H54 (cell line): ENCODE measurements around the gene TSPAN15.
"Not testable (repeated sequence)": the region's sequence is repeated elsewhere in the genome, so short reads cannot be mapped to it uniquely, and the experiment has no call there.

ENCODE experiments used
- DNase-seq: peaks from one replicate; pipeline ENCODE4 v3.0.0; 2011; ENCODE audit warnings: low spot score, mixed read lengths; ENCODE audit not compliant: insufficient read length
- FAIRE-seq: peaks from 3 replicates; lab custom pipeline; 2011; peaks lifted over from hg19 to GRCh38; lab: Jason Lieb, UNC
- POLR2A ChIP-seq: IDR thresholded peaks from 2 replicates; pipeline ENCODE4 v1.6.1; 2011; ENCODE audit warnings: low read depth, mild to moderate bottlenecking, low read length

Gene TSPAN15

DNA sequence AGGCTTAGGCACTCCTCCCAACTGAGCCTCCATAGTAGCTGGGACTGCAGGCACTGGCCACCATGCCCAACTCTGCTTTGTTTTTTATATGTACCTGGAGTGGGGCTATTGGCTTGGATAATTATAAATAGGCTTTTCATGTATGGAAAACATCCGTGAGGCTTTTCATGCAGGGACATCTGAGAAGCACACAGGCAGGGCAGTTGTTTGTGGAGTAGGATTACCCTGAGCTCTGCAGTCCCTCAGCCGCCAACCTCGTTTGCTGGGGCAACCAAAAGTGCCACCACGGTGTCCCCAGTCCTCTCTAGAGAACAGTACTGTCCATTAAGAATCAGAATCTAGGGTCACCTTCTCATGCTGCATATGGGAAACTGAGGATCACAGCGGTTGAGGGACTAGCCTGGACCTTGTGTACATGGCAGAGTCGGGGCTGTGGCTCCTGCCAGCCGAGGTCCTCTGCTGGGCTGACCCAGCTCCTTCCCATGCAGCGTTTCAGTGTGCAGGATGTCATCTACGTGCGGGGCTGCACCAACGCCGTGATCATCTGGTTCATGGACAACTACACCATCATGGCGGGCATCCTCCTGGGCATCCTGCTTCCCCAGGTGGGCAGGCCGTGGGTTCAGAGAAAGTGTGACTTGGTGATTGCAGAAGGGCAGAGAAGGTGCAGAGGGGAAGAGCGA is 54.5 kb downstream of the TSPAN15 start:
- TF ChIP-seq POLR2A: no peak
- no peak for FAIRE-seq
- no peak for DNase-seq

DNA sequence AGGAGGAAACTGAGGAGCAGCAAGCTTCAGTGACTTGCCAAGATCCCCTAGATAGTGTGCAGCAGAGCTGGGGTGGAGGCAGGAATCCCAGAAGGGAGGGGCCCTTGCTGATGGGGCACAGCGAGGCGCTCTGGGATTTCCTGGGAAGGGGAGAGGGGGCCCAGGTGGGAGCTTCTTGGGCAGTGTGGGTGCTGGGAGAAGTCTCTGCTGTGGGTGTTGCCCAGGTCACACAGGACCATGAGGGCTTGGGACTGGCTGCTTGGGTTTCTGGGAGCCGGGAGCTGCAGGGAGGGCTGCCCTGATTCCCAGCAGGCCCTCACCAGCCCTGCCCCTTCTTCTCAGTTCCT is 55.2 kb downstream of the TSPAN15 start:
- DNase-seq (no peak), FAIRE-seq (no peak)
- TF ChIP-seq POLR2A: no peak

DNA sequence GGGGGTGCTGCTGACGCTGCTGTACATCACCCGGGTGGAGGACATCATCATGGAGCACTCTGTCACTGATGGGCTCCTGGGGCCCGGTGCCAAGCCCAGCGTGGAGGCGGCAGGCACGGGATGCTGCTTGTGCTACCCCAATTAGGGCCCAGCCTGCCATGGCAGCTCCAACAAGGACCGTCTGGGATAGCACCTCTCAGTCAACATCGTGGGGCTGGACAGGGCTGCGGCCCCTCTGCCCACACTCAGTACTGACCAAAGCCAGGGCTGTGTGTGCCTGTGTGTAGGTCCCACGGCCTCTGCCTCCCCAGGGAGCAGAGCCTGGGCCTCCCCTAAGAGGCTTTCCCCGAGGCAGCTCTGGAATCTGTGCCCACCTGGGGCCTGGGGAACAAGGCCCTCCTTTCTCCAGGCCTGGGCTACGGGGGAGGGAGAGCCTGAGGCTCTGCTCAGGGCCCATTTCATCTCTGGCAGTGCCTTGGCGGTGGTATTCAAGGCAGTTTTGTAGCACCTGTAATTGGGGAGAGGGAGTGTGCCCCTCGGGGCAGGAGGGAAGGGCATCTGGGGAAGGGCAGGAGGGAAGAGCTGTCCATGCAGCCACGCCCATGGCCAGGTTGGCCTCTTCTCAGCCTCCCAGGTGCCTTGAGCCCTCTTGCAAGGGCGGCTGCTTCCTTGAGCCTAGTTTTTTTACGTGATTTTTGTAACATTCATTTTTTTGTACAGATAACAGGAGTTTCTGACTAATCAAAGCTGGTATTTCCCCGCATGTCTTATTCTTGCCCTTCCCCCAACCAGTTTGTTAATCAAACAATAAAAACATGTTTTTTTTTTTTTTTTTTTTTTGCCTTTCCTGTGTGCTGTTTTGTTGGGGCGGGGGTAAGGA is 55.8 kb downstream of the TSPAN15 start:
- TF ChIP-seq POLR2A: no peak
- no peak for FAIRE-seq
- DNase-seq: no peak

DNA sequence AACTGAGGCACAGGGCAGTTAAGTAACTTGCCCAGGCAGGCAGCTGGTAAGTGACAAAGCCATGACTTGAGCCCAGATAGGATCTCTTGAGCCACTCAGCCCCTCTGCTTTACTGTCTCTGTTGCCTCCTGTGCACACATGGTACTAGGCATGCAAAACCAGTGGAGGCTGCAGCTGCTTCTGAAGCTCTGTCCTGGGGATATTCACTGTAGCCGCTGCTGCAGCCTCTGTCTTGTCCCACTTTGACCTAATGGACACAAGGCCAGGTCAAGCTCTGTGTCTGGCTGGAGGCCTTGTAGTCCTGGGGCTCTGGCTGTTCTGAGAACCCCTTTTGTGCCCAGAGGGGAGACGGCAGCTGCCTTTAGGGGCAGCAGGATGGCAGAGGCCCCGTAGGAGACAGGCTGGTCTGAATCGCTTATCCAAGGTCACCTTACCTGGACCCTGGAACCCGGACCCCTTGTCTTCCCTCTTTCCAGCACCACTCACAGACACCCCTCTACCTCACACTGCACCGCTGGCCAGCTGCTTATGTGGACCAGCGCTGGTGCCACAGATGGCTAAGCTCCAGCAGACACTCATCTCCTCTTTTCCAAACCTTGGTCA is 57.6 kb downstream of the TSPAN15 start:
- no peak for TF ChIP-seq POLR2A
- DNase-seq: no peak
- FAIRE-seq: no peak

DNA sequence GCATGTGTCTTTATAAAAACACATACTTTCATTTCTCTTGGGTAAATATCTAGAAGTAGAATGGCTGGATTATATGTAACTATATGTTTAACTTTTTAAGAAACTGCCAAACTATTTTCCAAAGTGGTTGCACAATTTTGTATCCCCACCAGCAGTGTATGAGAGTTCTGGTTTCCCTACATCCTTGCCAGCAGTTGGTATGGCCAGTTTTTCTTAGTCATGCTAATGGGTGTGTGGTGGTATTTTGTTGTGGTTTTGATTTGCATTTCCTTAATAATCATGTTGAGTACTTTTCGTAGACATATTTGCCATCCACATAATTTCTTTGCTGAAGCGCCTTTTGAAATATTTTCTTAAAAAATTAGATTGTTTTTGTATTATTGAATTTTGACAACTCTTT is 61.6 kb downstream of the TSPAN15 start:
- DNase-seq (no peak), FAIRE-seq (no peak)
- no peak for TF ChIP-seq POLR2A

DNA sequence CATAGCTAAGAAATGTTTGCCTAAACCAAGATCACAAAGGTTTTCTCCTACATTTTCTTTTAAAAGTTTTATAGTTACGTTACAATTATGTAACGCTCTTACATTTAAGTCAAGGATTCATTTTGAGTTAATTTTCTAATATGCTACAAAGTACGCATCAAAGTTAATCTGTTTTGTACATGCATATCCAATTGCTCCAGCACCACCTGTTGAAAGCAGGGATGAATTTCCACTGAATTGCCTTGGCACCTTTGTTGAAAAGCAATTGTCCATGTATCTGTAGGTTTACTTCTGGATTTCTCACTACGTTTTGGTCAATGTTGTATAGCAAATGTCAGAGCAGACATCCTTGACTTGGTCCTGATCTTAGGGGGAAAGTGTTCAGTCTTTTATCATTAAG is 62.4 kb downstream of the TSPAN15 start:
- DNase-seq (no peak), FAIRE-seq (no peak)
- no peak for TF ChIP-seq POLR2A

DNA sequence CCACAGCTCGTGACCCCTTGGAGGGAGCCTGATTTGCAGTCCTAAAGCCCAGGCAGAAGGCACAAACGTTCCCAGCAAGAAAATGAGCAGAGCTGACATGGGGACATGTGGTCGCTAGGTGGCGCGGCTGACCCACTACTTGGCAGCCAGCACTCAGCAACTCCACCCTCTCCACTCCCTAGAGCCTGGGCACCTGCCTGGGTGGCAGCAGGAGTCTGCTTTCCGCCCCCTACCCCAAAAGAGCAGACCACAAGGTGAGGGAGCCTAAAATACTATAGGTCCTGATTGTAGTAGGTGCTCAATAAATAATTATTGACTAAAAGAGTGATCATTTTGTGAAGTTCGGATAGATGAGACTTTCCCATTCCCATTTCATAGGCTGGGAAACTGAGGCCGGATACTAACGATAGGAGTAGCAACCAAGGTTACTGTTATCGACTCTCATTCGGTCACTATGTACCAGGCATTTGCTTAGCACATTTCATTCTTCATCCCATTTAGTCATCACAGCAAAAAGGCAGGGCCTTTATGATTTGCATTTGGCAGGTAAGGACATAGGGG is 64.5 kb downstream of the TSPAN15 start:
- peak; percentile 89 for DNase-seq
- TF ChIP-seq POLR2A: no peak
- peak; percentile 96 for FAIRE-seq

DNA sequence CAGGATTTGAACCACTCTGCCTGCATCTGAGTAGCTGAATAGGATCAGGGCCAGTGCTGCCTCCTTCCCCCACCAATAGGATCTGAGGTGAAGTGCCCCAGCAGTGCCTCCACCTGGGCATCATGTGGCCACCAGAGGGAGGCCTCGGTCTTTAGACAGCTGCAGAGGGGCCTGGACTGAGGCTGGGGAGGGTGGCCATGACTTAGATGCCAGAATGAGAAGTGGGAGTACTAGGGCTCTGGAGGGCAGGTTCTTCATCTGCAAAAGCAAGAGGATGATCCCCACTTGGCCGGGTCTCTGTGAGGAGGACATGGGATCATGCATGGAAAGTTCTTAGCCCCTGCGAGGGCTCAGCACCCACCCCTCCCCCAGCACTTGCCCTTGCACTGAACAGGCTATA is 65.1 kb downstream of the TSPAN15 start:
- DNase-seq (peak; percentile 86), FAIRE-seq (peak; percentile 82)
- TF ChIP-seq POLR2A: no peak

DNA sequence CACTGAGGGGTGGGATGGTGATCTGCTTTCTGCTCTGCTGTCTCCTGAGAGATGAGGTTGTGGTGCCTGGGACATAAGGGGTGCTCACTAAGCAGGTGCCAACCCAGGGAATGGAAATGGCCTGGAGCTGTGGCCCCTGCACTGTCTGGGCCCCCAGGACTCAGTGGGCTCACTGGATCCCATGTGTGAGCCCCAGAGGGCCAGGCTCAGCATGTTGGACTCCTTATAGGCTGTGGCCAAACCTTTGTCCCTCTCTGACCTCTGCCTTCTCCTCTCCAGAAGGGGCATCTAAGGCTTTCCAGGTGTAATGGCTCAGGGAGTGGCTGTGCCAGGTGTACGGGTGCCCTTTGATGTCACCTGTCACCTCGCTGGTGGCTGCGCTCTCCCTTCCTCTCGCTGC is 65.5 kb downstream of the TSPAN15 start:
- TF ChIP-seq POLR2A: no peak
- FAIRE-seq (no peak), DNase-seq (no peak)

DNA sequence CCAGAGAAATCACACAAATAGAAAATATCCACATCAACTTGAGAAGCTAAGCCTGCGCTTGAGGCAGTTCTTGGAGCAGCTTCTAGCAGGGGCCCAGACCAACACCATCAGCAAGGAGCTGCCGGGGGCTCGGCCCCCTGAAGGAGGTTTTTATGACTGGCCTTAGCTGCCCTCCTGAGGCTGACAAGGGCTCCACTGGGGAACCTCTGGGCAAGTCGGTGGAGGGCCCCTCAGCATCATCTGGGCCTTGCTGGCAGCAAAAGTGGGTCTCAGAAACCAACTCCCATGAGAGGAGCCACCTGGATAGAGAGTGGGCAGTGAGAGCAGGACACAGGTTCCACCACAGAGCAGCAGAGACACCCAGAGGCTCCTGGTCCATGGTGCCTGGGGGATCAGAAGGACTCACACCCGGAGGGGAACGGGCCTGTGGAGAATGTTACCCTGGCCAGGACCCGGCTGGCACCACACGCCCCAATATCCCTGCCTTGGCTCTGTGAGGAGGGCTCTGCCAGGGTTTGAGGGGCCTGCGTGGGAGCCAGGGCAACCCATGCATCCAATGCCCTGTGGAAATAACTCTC is 66.1 kb downstream of the TSPAN15 start:
- DNase-seq (no peak), FAIRE-seq (no peak)
- TF ChIP-seq POLR2A: no peak

DNA sequence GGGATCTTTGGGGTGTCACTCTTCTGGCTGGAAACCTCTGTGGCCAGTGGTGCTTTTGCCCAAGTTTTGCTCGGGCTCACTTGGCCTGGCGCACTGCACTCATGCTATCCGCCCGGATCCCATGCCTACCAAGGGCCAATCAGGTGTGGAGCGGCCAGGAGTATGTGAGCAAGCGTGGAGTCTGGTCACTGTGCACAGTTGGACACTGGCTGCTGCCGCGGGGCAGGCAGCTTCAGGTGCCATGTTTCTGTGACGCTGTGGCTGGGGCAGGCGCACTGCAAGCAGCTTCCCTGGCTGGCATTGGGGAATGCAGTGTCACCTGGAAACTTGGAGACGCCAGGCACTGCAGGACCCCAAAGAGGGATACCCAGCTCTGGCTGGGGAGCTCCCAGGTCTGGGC is 76.7 kb downstream of the TSPAN15 start:
- FAIRE-seq (no peak), DNase-seq (no peak)
- TF ChIP-seq POLR2A: no peak

DNA sequence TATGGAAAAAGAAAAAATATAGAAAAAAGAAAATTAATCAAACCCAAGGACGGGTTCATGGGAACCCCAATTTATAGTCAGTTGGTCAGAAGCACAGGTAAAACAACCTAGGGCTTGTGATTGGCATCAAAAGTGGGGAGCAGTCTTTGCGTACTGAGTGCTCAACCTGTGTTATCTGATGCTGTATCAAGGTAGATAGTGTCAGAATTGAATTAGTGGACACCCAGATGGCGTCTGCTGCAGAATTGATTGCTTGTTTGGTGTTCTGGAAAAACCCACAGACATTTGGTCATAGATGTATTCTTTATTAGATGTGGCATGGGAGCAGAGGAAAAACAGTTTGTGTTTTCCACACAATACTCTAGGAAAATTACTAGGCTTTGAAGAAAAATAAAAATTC is 82.4 kb downstream of the TSPAN15 start:
- FAIRE-seq (no peak), DNase-seq (no peak)

DNA sequence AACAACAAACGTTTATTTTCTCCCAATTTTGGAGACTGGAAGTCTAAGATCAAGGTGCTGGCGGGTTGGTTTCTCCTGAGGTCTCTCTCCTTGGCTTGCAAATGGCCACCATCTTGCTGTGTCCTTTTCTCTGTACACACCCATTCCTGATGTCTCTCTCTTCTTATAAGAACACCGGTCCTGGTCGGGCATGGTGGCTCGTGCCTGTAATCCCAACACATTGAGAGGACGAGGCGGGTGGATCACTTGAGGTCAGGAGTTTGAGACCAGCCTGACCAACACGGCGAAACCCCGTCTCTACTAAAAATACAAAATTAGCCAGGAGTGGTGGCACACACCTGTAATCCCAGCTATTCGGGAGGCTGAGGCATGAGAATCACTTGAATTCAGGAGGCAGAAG is 85.3 kb downstream of the TSPAN15 start:
- FAIRE-seq, DNase-seq: not testable (repeated sequence)

More for the DNA sequence above, 82.4 kb downstream of the TSPAN15 start:
- TF ChIP-seq POLR2A: no peak

DNA sequence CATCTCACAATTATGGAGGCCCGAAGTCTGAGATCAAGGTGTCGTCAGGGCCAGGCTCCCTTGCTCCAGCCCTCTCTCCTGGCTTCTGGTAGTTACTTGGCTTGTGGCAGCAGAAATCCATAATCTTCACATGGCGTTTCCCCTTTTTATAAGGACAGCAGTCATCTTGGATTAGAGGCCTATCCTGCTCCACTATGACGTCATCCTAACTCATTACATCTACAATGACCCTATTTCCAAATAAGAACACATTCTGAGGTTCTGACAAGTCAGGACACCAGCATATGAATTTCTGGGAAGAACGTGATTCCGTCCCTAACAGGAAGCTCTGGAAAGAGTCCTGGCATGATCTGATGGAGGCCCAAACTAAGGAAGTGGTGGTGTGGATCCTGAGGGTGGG is 86.2 kb downstream of the TSPAN15 start:
- no peak for TF ChIP-seq POLR2A
- FAIRE-seq (no peak), DNase-seq (no peak)
